ENCODE results near the gene LINC00632.

GRCh38 chrX:140672840-140673731, 36.5 kb upstream of the LINC00632 start:
- TF ChIP-seq, protein P1, sequence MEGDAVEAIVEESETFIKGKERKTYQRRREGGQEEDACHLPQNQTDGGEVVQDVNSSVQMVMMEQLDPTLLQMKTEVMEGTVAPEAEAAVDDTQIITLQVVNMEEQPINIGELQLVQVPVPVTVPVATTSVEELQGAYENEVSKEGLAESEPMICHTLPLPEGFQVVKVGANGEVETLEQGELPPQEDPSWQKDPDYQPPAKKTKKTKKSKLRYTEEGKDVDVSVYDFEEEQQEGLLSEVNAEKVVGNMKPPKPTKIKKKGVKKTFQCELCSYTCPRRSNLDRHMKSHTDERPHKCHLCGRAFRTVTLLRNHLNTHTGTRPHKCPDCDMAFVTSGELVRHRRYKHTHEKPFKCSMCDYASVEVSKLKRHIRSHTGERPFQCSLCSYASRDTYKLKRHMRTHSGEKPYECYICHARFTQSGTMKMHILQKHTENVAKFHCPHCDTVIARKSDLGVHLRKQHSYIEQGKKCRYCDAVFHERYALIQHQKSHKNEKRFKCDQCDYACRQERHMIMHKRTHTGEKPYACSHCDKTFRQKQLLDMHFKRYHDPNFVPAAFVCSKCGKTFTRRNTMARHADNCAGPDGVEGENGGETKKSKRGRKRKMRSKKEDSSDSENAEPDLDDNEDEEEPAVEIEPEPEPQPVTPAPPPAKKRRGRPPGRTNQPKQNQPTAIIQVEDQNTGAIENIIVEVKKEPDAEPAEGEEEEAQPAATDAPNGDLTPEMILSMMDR (IDR thresholded peaks at IDR 0.05; ENCODE audit: low read depth, low read length, missing input control): no peak
- TF ChIP-seq, protein P2, sequence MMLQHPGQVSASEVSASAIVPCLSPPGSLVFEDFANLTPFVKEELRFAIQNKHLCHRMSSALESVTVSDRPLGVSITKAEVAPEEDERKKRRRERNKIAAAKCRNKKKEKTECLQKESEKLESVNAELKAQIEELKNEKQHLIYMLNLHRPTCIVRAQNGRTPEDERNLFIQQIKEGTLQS (IDR thresholded peaks at IDR 0.05): no peak
- TF ChIP-seq FOXA2 (IDR thresholded peaks at IDR 0.05): no peak
- no peak for TF ChIP-seq SP1 (IDR thresholded peaks at IDR 0.05)
- no peak for TF ChIP-seq TAF1 (conservative IDR thresholded peaks at IDR 0.05)
- no peak for TF ChIP-seq FOXA1 (IDR thresholded peaks at IDR 0.05)
- no peak for TF ChIP-seq JUND (IDR thresholded peaks at IDR 0.05)
- no peak for TF ChIP-seq ZBTB33 (IDR thresholded peaks at IDR 0.05)

All from liver (tissue), 3 donors.